ENCODE data around the gene HYAL1.
A peak's percentile ranks its signal among the peaks of the same experiment; 100 is the strongest.

The HYAL1 gene

GRCh38 chr3:50322386-50323091 lies 19.2 kb upstream of the HYAL1 start, which contains the start of gene HYAL2:
HYAL2 (minus strand) TSS chr3:50322745; CDS start chr3:50320489, 2,256 bp downstream.
- Histone ChIP-seq H3K4me3 (ENCODE audit: low read length) (peak within 1 kb of the TSS; percentile 75), H3K9me3 (ENCODE audit: control insufficient read depth, low read depth, low read length) (no peaks in the 10 kb centered on the region), H3K27ac (ENCODE audit: low read length) (peak within 1 kb of the TSS; percentile 98), H3K9ac (ENCODE audit: low read length) (peak within 1 kb of the TSS; percentile 95), H3K4me1 (ENCODE audit: control insufficient read depth, low read depth, low read length) (peaks cover 15% of the 10 kb centered on the region), H3K36me3 (ENCODE audit: control insufficient read depth, low read depth, low read length) (peaks cover 22% of the 10 kb centered on the region), H3K27me3 (ENCODE audit: control insufficient read depth, insufficient read depth, low read length) (no peaks in the 10 kb centered on the region)

GRCh38 chr3:50322115-50322385 lies 18.7 kb upstream of the HYAL1 start:
- H3K36me3 ChIP-seq (ENCODE audit: control insufficient read depth, low read depth, low read length): peaks cover 27% of the 10 kb centered on the region
- H3K9me3 ChIP-seq (ENCODE audit: control insufficient read depth, low read depth, low read length): no peaks in the 10 kb centered on the region
- H3K9ac ChIP-seq (ENCODE audit: low read length): peak overlapping the region; percentile 95
- H3K27ac ChIP-seq (ENCODE audit: low read length): peak overlapping the region; percentile 54
- no peaks in the 10 kb centered on the region for H3K27me3 ChIP-seq (ENCODE audit: control insufficient read depth, insufficient read depth, low read length)
- H3K4me1 ChIP-seq (ENCODE audit: control insufficient read depth, low read depth, low read length): peaks cover 11% of the 10 kb centered on the region
- H3K4me3 ChIP-seq (ENCODE audit: low read length): peak overlapping the region; percentile 75

- peaks cover 11% of the 10 kb centered on the region for H3K4me1 ChIP-seq (ENCODE audit: control insufficient read depth, low read depth, low read length)
- H3K9ac ChIP-seq (ENCODE audit: low read length): peak overlapping the region; percentile 95
- peaks cover 30% of the 10 kb centered on the region for H3K36me3 ChIP-seq (ENCODE audit: control insufficient read depth, low read depth, low read length)
- peak overlapping the region; percentile 98 for H3K27ac ChIP-seq (ENCODE audit: low read length)
- H3K27me3 ChIP-seq (ENCODE audit: control insufficient read depth, insufficient read depth, low read length): no peaks in the 10 kb centered on the region
- H3K4me3 ChIP-seq (ENCODE audit: low read length): peak overlapping the region; percentile 75
- H3K9me3 ChIP-seq (ENCODE audit: control insufficient read depth, low read depth, low read length): no peaks in the 10 kb centered on the region
Observed at GRCh38 chr3:50321336-50322114, 18.2 kb upstream of the HYAL1 start.

- Histone ChIP-seq H3K4me1 (ENCODE audit: control insufficient read depth, low read depth, low read length) (peaks cover 11% of the 10 kb centered on the region), H3K27me3 (ENCODE audit: control insufficient read depth, insufficient read depth, low read length) (no peaks in the 10 kb centered on the region), H3K9ac (ENCODE audit: low read length) (peak overlapping the region; percentile 95), H3K36me3 (ENCODE audit: control insufficient read depth, low read depth, low read length) (peaks cover 34% of the 10 kb centered on the region), H3K4me3 (ENCODE audit: low read length) (peak overlapping the region; percentile 75), H3K9me3 (ENCODE audit: control insufficient read depth, low read depth, low read length) (no peaks in the 10 kb centered on the region), H3K27ac (ENCODE audit: low read length) (peak overlapping the region; percentile 98)
Observed at GRCh38 chr3:50320853-50321335, 17.5 kb upstream of the HYAL1 start.

- Histone ChIP-seq H3K27ac (ENCODE audit: low read length) (no peak overlapping the region), H3K4me1 (ENCODE audit: control insufficient read depth, low read depth, low read length) (peaks cover 11% of the 10 kb centered on the region), H3K36me3 (ENCODE audit: control insufficient read depth, low read depth, low read length) (peaks cover 34% of the 10 kb centered on the region), H3K4me3 (ENCODE audit: low read length) (peak overlapping the region; percentile 75), H3K27me3 (ENCODE audit: control insufficient read depth, insufficient read depth, low read length) (no peaks in the 10 kb centered on the region), H3K9ac (ENCODE audit: low read length) (peak overlapping the region; percentile 95), H3K9me3 (ENCODE audit: control insufficient read depth, low read depth, low read length) (no peaks in the 10 kb centered on the region)
Observed at GRCh38 chr3:50319894-50320625, 16.7 kb upstream of the HYAL1 start.

- Histone ChIP-seq H3K4me1 (ENCODE audit: control insufficient read depth, low read depth, low read length) (peaks cover 10% of the 10 kb centered on the region), H3K4me3 (ENCODE audit: low read length) (no peak overlapping the region), H3K9ac (ENCODE audit: low read length) (no peak overlapping the region)
Observed at GRCh38 chr3:50319181-50319893, 16.0 kb upstream of the HYAL1 start.

GRCh38 chr3:50318615-50319014 lies 15.2 kb upstream of the HYAL1 start:
- H3K27me3 ChIP-seq (ENCODE audit: control insufficient read depth, insufficient read depth, low read length): no peaks in the 10 kb centered on the region
- no peaks in the 10 kb centered on the region for H3K9me3 ChIP-seq (ENCODE audit: control insufficient read depth, low read depth, low read length)
- H3K4me3 ChIP-seq (ENCODE audit: low read length): no peak overlapping the region
- peaks cover 34% of the 10 kb centered on the region for H3K36me3 ChIP-seq (ENCODE audit: control insufficient read depth, low read depth, low read length)
- peaks cover 8% of the 10 kb centered on the region for H3K4me1 ChIP-seq (ENCODE audit: control insufficient read depth, low read depth, low read length)
- H3K9ac ChIP-seq (ENCODE audit: low read length): no peak overlapping the region
- no peak overlapping the region for H3K27ac ChIP-seq (ENCODE audit: low read length)

More at GRCh38 chr3:50319181-50319893, 16.0 kb upstream of the HYAL1 start:
- Histone ChIP-seq H3K36me3 (ENCODE audit: control insufficient read depth, low read depth, low read length) (peaks cover 34% of the 10 kb centered on the region), H3K9me3 (ENCODE audit: control insufficient read depth, low read depth, low read length) (no peaks in the 10 kb centered on the region), H3K27me3 (ENCODE audit: control insufficient read depth, insufficient read depth, low read length) (no peaks in the 10 kb centered on the region), H3K27ac (ENCODE audit: low read length) (no peak overlapping the region)

- no peaks in the 10 kb centered on the region for H3K27me3 ChIP-seq (ENCODE audit: control insufficient read depth, insufficient read depth, low read length)
- H3K9ac ChIP-seq (ENCODE audit: low read length): no peak overlapping the region
- no peaks in the 10 kb centered on the region for H3K9me3 ChIP-seq (ENCODE audit: control insufficient read depth, low read depth, low read length)
- H3K36me3 ChIP-seq (ENCODE audit: control insufficient read depth, low read depth, low read length): peaks cover 34% of the 10 kb centered on the region
- peaks cover 4% of the 10 kb centered on the region for H3K4me1 ChIP-seq (ENCODE audit: control insufficient read depth, low read depth, low read length)
- no peak overlapping the region for H3K27ac ChIP-seq (ENCODE audit: low read length)
- H3K4me3 ChIP-seq (ENCODE audit: low read length): no peak overlapping the region
Observed at GRCh38 chr3:50318163-50318562, 14.8 kb upstream of the HYAL1 start.

GRCh38 chr3:50317300-50317699 lies 13.9 kb upstream of the HYAL1 start:
- Histone ChIP-seq H3K27ac (ENCODE audit: low read length) (no peak overlapping the region), H3K36me3 (ENCODE audit: control insufficient read depth, low read depth, low read length) (peaks cover 34% of the 10 kb centered on the region), H3K4me3 (ENCODE audit: low read length) (no peak overlapping the region), H3K27me3 (ENCODE audit: control insufficient read depth, insufficient read depth, low read length) (no peaks in the 10 kb centered on the region), H3K4me1 (ENCODE audit: control insufficient read depth, low read depth, low read length) (no peaks in the 10 kb centered on the region), H3K9me3 (ENCODE audit: control insufficient read depth, low read depth, low read length) (no peaks in the 10 kb centered on the region), H3K9ac (ENCODE audit: low read length) (no peak overlapping the region)

GRCh38 chr3:50316657-50317242 lies 13.4 kb upstream of the HYAL1 start:
- Histone ChIP-seq H3K9me3 (ENCODE audit: control insufficient read depth, low read depth, low read length) (no peaks in the 10 kb centered on the region), H3K27ac (ENCODE audit: low read length) (no peak overlapping the region), H3K4me1 (ENCODE audit: control insufficient read depth, low read depth, low read length) (no peaks in the 10 kb centered on the region), H3K4me3 (ENCODE audit: low read length) (no peak overlapping the region), H3K36me3 (ENCODE audit: control insufficient read depth, low read depth, low read length) (peaks cover 34% of the 10 kb centered on the region), H3K27me3 (ENCODE audit: control insufficient read depth, insufficient read depth, low read length) (no peaks in the 10 kb centered on the region), H3K9ac (ENCODE audit: low read length) (no peak overlapping the region)

Data from iPS-18a (cell line).